Brain microvascular endothelial cell (primary cell): ENCODE results near the gene TANGO6.
"Not testable (repeated sequence)": the region's sequence is repeated elsewhere in the genome, so short reads cannot be mapped to it uniquely, and the experiment has no call there.

ENCODE experiments used
- DNase-seq: peaks from one replicate; pipeline ENCODE4 v3.0.0-alpha.2; 2020
- H3K27ac ChIP-seq: fragments of 250-450 bp; sonication (Bioruptor Pico); 2 replicates; pipeline ENCODE4 v1.5.1; 2020; ENCODE audit warnings: mild to moderate bottlenecking, moderate library complexity
- H3K27me3 ChIP-seq: fragments of 250-450 bp; sonication (Bioruptor Pico); replicated peaks from 2 replicates; pipeline ENCODE4 v1.5.1; 2020; ENCODE audit warnings: mild to moderate bottlenecking
- H3K36me3 ChIP-seq: fragments of 250-450 bp; sonication (Bioruptor Pico); replicated peaks from 2 replicates; pipeline ENCODE4 v1.5.1; 2020; ENCODE audit warnings: mild to moderate bottlenecking
- H3K4me3 ChIP-seq: 2 replicates; pipeline ENCODE4 v1.5.1; 2011; ENCODE audit warnings: low read depth, mild to moderate bottlenecking, control low read depth, low read length, moderate library complexity
- CTCF ChIP-seq: IDR thresholded peaks from 2 replicates; pipeline ENCODE4 v1.5.1; 2011; ENCODE audit warnings: low read depth, mild to moderate bottlenecking, moderate library complexity, low read length, control low read depth, inconsistent platforms; ENCODE audit errors: missing control alignments
- in situ Hi-C: cut with HindIII; loops from 2 replicates; pipeline ENCODE4 v1.10.0; 2017; ENCODE audit warnings: low sequenced_read_pairs, low pct_ligation_motif_present

Gene TANGO6

GRCh38 chr16:69120096-69120664 is 276.8 kb downstream of the TANGO6 start:
- no peak for DNase-seq
- Histone ChIP-seq H3K27me3 (no peaks in the 10 kb centered on the region), H3K27ac (no peak overlapping the region), H3K4me3 (no peak overlapping the region), H3K36me3 (peaks cover 31% of the 10 kb centered on the region)
- in situ Hi-C loops, result loop anchor here (25.0 kb wide), 2 partner anchors 108 to 208 kb away; no protein-coding TSS in a partner anchor
- no peak for TF ChIP-seq CTCF

GRCh38 chr16:69123910-69124309 is 280.6 kb downstream of the TANGO6 start:
- peaks cover 29% of the 10 kb centered on the region for H3K36me3 ChIP-seq
- no peak overlapping the region for H3K27ac ChIP-seq
- in situ Hi-C loops, result loop anchor here (25.0 kb wide), 2 partner anchors 112 to 212 kb away; no protein-coding TSS in a partner anchor
- peak; percentile 46 for DNase-seq
- no peaks in the 10 kb centered on the region for H3K27me3 ChIP-seq
- peak; percentile 64 for TF ChIP-seq CTCF
- no peak overlapping the region for H3K4me3 ChIP-seq

GRCh38 chr16:69124406-69124805 is 281.1 kb downstream of the TANGO6 start:
- not testable (repeated sequence) for H3K4me3 ChIP-seq, H3K27me3 ChIP-seq, DNase-seq, H3K27ac ChIP-seq
- peaks cover 27% of the 10 kb centered on the region for H3K36me3 ChIP-seq
- in situ Hi-C loops, result loop anchor here (25.0 kb wide), 2 partner anchors 112 to 212 kb away; no protein-coding TSS in a partner anchor

GRCh38 chr16:69124961-69125360 is 281.6 kb downstream of the TANGO6 start:
- in situ Hi-C loops, result loop anchor here (25.0 kb wide), 2 partner anchors 113 to 213 kb away; no protein-coding TSS in a partner anchor
- H3K36me3 ChIP-seq, result peaks cover 21% of the 10 kb centered on the region
- H3K27ac ChIP-seq, H3K4me3 ChIP-seq, DNase-seq, H3K27me3 ChIP-seq: not testable (repeated sequence)

- Histone ChIP-seq H3K36me3 (peaks cover 10% of the 10 kb centered on the region), H3K27me3 (no peaks in the 10 kb centered on the region), H3K27ac (no peak overlapping the region), H3K4me3 (no peak overlapping the region)
- in situ Hi-C loops, result no loop called here
- no peak for TF ChIP-seq CTCF
- no peak for DNase-seq
Observed at GRCh38 chr16:69126221-69126620, 282.9 kb downstream of the TANGO6 start.

GRCh38 chr16:69126801-69127200 is 283.5 kb downstream of the TANGO6 start:
- H3K36me3 ChIP-seq, result peaks cover 11% of the 10 kb centered on the region
- DNase-seq, H3K27ac ChIP-seq, H3K4me3 ChIP-seq, in situ Hi-C loops, H3K27me3 ChIP-seq: not testable (repeated sequence)

GRCh38 chr16:69127966-69128510 is 284.7 kb downstream of the TANGO6 start:
- no peak overlapping the region for H3K27ac ChIP-seq

More at GRCh38 chr16:69127966-69128510, 284.7 kb downstream of the TANGO6 start:
- no peak for DNase-seq
- in situ Hi-C loops, result no loop called here
- Histone ChIP-seq H3K27me3 (no peaks in the 10 kb centered on the region), H3K4me3 (no peak overlapping the region), H3K36me3 (peaks cover 11% of the 10 kb centered on the region)
- no peak for TF ChIP-seq CTCF
